A549 (cell line): Measurements from ENCODE around the gene CCDC188. TPM values are rescaled to one million over a fixed set of nuclear protein-coding genes. Genes with fewer than 3 reads are reported as not detected.

Experiments
- ATAC-seq, 2 experiments: fragments of 200-7000 bp in 1 of 2; fragments of >200 bp in 1 of 2; cut with Nextera tagmentation in 1 of 2; cut with Tn5 transposase in 1 of 2; 3 replicates each; pipeline versions ENCODE4 v1.8.0 to v1.9.1; 2018 to 2020; ENCODE audit warnings: mild to moderate bottlenecking in 1 of 2, moderate library complexity in 1 of 2
- CTCF ChIA-PET: fragments of 300-600 bp; sonication (Branson Sonifier 250); formaldehyde crosslinking; extraction: SDS; loops from one replicate; lab custom pipeline; 2021; ENCODE audit warnings: antibody characterized with exemption, inconsistent platforms; lab: Yijun Ruan, JAX
- POLR2A ChIA-PET: fragments of 350-600 bp; formaldehyde crosslinking; extraction: SDS; loops from one replicate; lab custom pipeline; 2021; ENCODE audit warnings: antibody characterized with exemption, inconsistent platforms; lab: Yijun Ruan, JAX
- DNase-seq, 2 experiments: peaks; one replicate each; pipeline versions ENCODE4 v3.0.0 to v3.0.0-alpha.2; 2011 to 2016; ENCODE audit warnings: low read depth in 1 of 2, low spot score in 1 of 2
- FAIRE-seq: peaks from 2 replicates; lab custom pipeline; 2011; peaks lifted over from hg19 to GRCh38; lab: Jason Lieb, UNC
- H3K27ac ChIP-seq, 2 experiments: fragments of >200 bp; sonication (Bioruptor Twin); formaldehyde crosslinking; 3 replicates each; pipeline ENCODE4 v1.5.1; 2016 to 2017
- H3K4me1 ChIP-seq: fragments of >200 bp; sonication (Bioruptor Twin); formaldehyde crosslinking; 3 replicates; pipeline ENCODE4 v1.6.1; 2016
- H3K4me2 ChIP-seq: fragments of >200 bp; sonication (Bioruptor Twin); formaldehyde crosslinking; 3 replicates; pipeline ENCODE4 v1.6.1; 2016
- H3K4me3 ChIP-seq: fragments of >200 bp; sonication (Bioruptor Twin); formaldehyde crosslinking; 3 replicates; pipeline ENCODE4 v1.5.1; 2016
- H3K9me3 ChIP-seq: fragments of >200 bp; sonication (Bioruptor Twin); formaldehyde crosslinking; 3 replicates; pipeline ENCODE4 v1.6.1; 2016
- CBX8 ChIP-seq: fragments of 200-600 bp; sonication (generic); IDR thresholded peaks from 2 replicates; pipeline ENCODE4 v1.6.1; 2016
- CEBPB ChIP-seq, 2 experiments: fragments of >200 bp in 1 of 2; sonication (Bioruptor Twin) in 1 of 2; formaldehyde crosslinking in 1 of 2; IDR thresholded peaks; 2 replicates each; pipeline ENCODE4 v1.6.1; 2012 to 2016
- CTCF ChIP-seq: fragments of >200 bp; sonication (Bioruptor Twin); formaldehyde crosslinking; IDR thresholded peaks from 3 replicates; pipeline ENCODE4 v1.5.1; 2016
- EHMT2 ChIP-seq: fragments of 200-600 bp; sonication (generic); IDR thresholded peaks from 2 replicates; pipeline ENCODE4 v1.6.1; 2016; ENCODE audit warnings: antibody characterized with exemption, low read depth, mild to moderate bottlenecking, moderate library complexity
- ELK1 ChIP-seq: fragments of 150-350 bp; IDR thresholded peaks from 2 replicates; pipeline ENCODE4 v1.6.1; 2014; ENCODE audit warnings: low read depth, mild to moderate bottlenecking, low read length
- FOSB ChIP-seq: fragments of 250-450 bp; sonication (Bioruptor Pico); IDR thresholded peaks from 2 replicates; pipeline ENCODE4 v1.5.0; 2020; ENCODE audit warnings: mild to moderate bottlenecking, moderate library complexity
- FOSL2 ChIP-seq, 2 experiments: fragments of 450-650 bp in 1 of 2; fragments of >200 bp in 1 of 2; sonication (Bioruptor Twin) in 1 of 2; formaldehyde crosslinking; IDR thresholded peaks; 2 replicates each; pipeline versions ENCODE4 v1.5.0 to v1.6.1; 2016 to 2020; ENCODE audit warnings: mild to moderate bottlenecking in 1 of 2, moderate library complexity in 1 of 2
- FOXS1 ChIP-seq: fragments of 250-450 bp; sonication (Bioruptor Pico); IDR thresholded peaks from 2 replicates; pipeline ENCODE4 v1.5.0; 2020; ENCODE audit warnings: mild to moderate bottlenecking, moderate library complexity
- GATA3 ChIP-seq: IDR thresholded peaks from 2 replicates; pipeline ENCODE4 v1.6.1; 2012; ENCODE audit warnings: borderline replicate concordance
- HEYL ChIP-seq: fragments of 250-450 bp; sonication (Bioruptor Pico); IDR thresholded peaks from 2 replicates; pipeline ENCODE4 v1.8.0; 2021; ENCODE audit warnings: mild to moderate bottlenecking, moderate library complexity
- HOXB13 ChIP-seq: fragments of 250-450 bp; sonication (Bioruptor Pico); IDR thresholded peaks from 2 replicates; pipeline ENCODE4 v1.5.0; 2020; ENCODE audit warnings: low read depth, mild to moderate bottlenecking, moderate library complexity
- HOXB5 ChIP-seq: fragments of 250-450 bp; sonication (Bioruptor Pico); IDR thresholded peaks from 2 replicates; pipeline ENCODE4 v1.5.0; 2020; ENCODE audit warnings: mild to moderate bottlenecking, moderate library complexity
- JUN ChIP-seq, 2 experiments: fragments of >200 bp; sonication (Bioruptor Twin); formaldehyde crosslinking; IDR thresholded peaks; 2 replicates in 1 of 2; 3 replicates in 1 of 2; pipeline ENCODE4 v1.6.1; 2016 to 2017
- MYC ChIP-seq: IDR thresholded peaks from 2 replicates; pipeline ENCODE4 v1.6.1; 2012; ENCODE audit warnings: mild to moderate bottlenecking, inconsistent platforms, low read length, improper control_type of control experiment, borderline replicate concordance
- NFE2L2 ChIP-seq: fragments of 150-350 bp; conservative IDR thresholded peaks from 2 replicates; pipeline ENCODE4 v1.6.1; 2014; ENCODE audit warnings: low read length
- NPAS2 ChIP-seq: fragments of 250-450 bp; sonication (Bioruptor Pico); IDR thresholded peaks from 2 replicates; pipeline ENCODE4 v1.8.0; 2022; ENCODE audit warnings: mild to moderate bottlenecking, moderate library complexity, borderline replicate concordance
- POLR2A ChIP-seq: IDR thresholded peaks from 2 replicates; pipeline ENCODE4 v1.6.1; 2012; ENCODE audit warnings: mild to moderate bottlenecking, low read length
- RAD21 ChIP-seq, 2 experiments: fragments of >200 bp in 1 of 2; sonication (Bioruptor Twin) in 1 of 2; formaldehyde crosslinking in 1 of 2; IDR thresholded peaks in 1 of 2; conservative IDR thresholded peaks in 1 of 2; 2 replicates in 1 of 2; 3 replicates in 1 of 2; pipeline ENCODE4 v1.6.1; 2012 to 2018; ENCODE audit warnings: inconsistent platforms in 1 of 2
- RARB ChIP-seq: fragments of 250-450 bp; sonication (Bioruptor Pico); IDR thresholded peaks from 2 replicates; pipeline ENCODE4 v1.8.0; 2021; ENCODE audit warnings: mild to moderate bottlenecking, moderate library complexity
- RNF2 ChIP-seq: fragments of 200-600 bp; sonication (generic); IDR thresholded peaks from 2 replicates; pipeline ENCODE4 v1.6.1; 2016; ENCODE audit warnings: low read depth, mild to moderate bottlenecking, antibody characterized with exemption, moderate library complexity, borderline replicate concordance
- TFCP2L1 ChIP-seq: fragments of 250-450 bp; sonication (Bioruptor Pico); IDR thresholded peaks from 2 replicates; pipeline ENCODE4 v1.5.0; 2021; ENCODE audit warnings: mild to moderate bottlenecking
- TP53 ChIP-seq: fragments of 250-450 bp; sonication (Bioruptor Pico); IDR thresholded peaks from 2 replicates; pipeline ENCODE4 v1.5.0; 2021; ENCODE audit warnings: mild to moderate bottlenecking, moderate library complexity
- USF2 ChIP-seq: fragments of 450-650 bp; IDR thresholded peaks from 2 replicates; pipeline ENCODE4 v1.6.1; 2014; ENCODE audit warnings: antibody characterized with exemption
- ZC3H11A ChIP-seq: fragments of 450-650 bp; IDR thresholded peaks from 2 replicates; pipeline ENCODE4 v1.6.1; 2014; ENCODE audit warnings: antibody characterized with exemption, mild to moderate bottlenecking
- ZFP36 ChIP-seq: fragments of 450-650 bp; IDR thresholded peaks from 2 replicates; pipeline ENCODE4 v1.6.1; 2014; ENCODE audit warnings: borderline replicate concordance; ENCODE audit not compliant: partially characterized antibody
- WGBS: methylation state at CpG from one replicate; pipeline ENCODE4 v1.1.6; 2017; ENCODE audit errors: missing lambda C conversion rate; 5-methylcytosine and 5-hydroxymethylcytosine counted together
- polyA plus RNA-seq, 4 experiments: library from polyadenylated mRNA; depleted of rRNA in 3 of 4; stranded (reverse); fragments of >200 nt; fragmentation: RNase III in 1 of 4; extraction: RNeasy Plus Mini Kit Qiagen cat#74134 plus additional on column Dnase treatment in 1 of 4; gene quantifications; 2 replicates in 3 of 4; 3 replicates in 1 of 4; pipeline ENCODE4 v1.2.3, GENCODE V29; 2011 to 2017
- TF ChIP-seq, protein P1 (sequence below): IDR thresholded peaks from 2 replicates; pipeline ENCODE4 v1.6.1; 2012
- TF ChIP-seq, protein P2 (sequence below): fragments of 250-450 bp; sonication (Bioruptor Pico); IDR thresholded peaks from 2 replicates; pipeline ENCODE4 v1.5.0; 2021; ENCODE audit warnings: mild to moderate bottlenecking, moderate library complexity, borderline replicate concordance
- TF ChIP-seq, protein P3 (sequence below): fragments of >200 bp; sonication (Bioruptor Twin); formaldehyde crosslinking; IDR thresholded peaks from 2 replicates; pipeline ENCODE4 v1.6.1; 2016

The CCDC188 gene
- polyA plus RNA-seq, 2 of the 4 experiments (the other 2 are of a cell fraction), result not detected

DNA sequence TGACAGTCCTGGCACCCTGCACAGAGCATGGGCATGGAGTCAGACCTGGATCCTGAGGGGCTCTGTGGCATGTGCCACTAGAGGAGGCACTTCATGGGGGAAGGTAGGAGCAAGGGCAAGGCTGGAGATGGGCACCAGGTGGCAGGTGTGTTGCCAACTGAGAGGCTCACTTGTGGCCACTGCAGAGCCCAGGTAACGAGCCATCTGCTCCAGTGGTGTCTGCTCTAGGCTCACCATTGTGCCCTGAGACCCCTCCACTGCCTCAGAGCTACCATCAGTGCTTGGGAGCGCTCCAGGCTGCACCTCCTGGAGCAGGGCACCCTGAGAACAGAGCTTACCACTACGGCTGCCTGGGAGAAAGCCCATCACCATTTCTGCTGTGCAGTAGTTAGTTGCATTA, 20.5 kb downstream of the CCDC188 start:
- FAIRE-seq (no peak), DNase-seq (no peak), ATAC-seq (peak; percentile 21 to 28; a peak in 4 of 6 replicates)
- POLR2A ChIA-PET, result no interaction called here
- H3K9me3 ChIP-seq, result no peaks in the 10 kb centered on the region
- peaks cover 7% of the 10 kb centered on the region; the same call in 1 of the 3 replicates for H3K4me1 ChIP-seq
- no peak overlapping the region; the same call in 2 of the 3 replicates for H3K4me2 ChIP-seq
- WGBS, result no CpG with 5 or more reads among the region's 3 CpGs
- H3K4me3 ChIP-seq, result no peak overlapping the region
- no peak for TF ChIP-seq HEYL
- no peak for TF ChIP-seq TFCP2L1
- no peak for TF ChIP-seq CBX8
- no peak for TF ChIP-seq FOSL2 (IDR thresholded peaks at IDR 0.05)
- TF ChIP-seq FOSL2 (CRISPR knock-in tag; IDR thresholded peaks at IDR 0.05), result no peak
- no peak for TF ChIP-seq RNF2
- TF ChIP-seq CTCF, result no peak
- TF ChIP-seq FOSB (CRISPR knock-in tag), result no peak
- TF ChIP-seq USF2, result no peak
- no peak for TF ChIP-seq FOXS1
- TF ChIP-seq ZFP36, result no peak
- no peak for TF ChIP-seq RAD21 (conservative IDR thresholded peaks at IDR 0.05 in 1 of 2, IDR thresholded peaks at IDR 0.05 in 1 of 2)
- no peak for TF ChIP-seq HOXB13 (CRISPR knock-in tag)
- no peak for TF ChIP-seq NPAS2 (CRISPR knock-in tag)
- no peak for TF ChIP-seq GATA3
- TF ChIP-seq RARB (CRISPR knock-in tag), result no peak
- no peak for TF ChIP-seq JUN (IDR thresholded peaks at IDR 0.05)
- no peak for TF ChIP-seq POLR2A
- no peak for TF ChIP-seq HOXB5 (CRISPR knock-in tag)
- TF ChIP-seq, all 56 proteins: peak for 0
- CTCF ChIA-PET, result interaction anchor here (1.1 to 1.3 kb wide), 2 partner anchors 10 to 15 kb away, joined by 3 to 5 read pairs; partner anchors contain the start of gene RANBP1
- H3K27ac ChIP-seq, result peak overlapping the region in 1 of 2 experiments; percentile 100; a peak in 1 of 6 replicates

DNA sequence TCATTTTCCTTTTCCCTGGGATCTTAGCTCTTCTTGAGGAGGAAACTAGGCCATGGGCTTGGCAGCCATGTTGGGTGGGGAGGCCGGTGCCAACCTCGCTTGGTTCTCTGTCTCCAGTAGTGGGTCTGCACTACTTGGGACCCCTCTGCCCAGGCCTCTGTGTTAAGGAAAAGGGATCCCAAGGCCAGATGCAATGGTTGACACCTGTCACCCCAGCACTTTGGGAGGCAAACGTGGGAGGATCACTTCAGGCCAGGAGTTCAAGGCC, 21.2 kb downstream of the CCDC188 start:
- TF ChIP-seq MYC (no peak), TFCP2L1 (no peak), ELK1 (no peak), ZC3H11A (no peak), HOXB13 (CRISPR knock-in tag) (no peak), CEBPB (IDR thresholded peaks at IDR 0.05) (no peak), TP53 (CRISPR knock-in tag) (no peak), EHMT2 (no peak), FOXS1 (no peak), NFE2L2 (no peak)
- TF ChIP-seq, protein P1, sequence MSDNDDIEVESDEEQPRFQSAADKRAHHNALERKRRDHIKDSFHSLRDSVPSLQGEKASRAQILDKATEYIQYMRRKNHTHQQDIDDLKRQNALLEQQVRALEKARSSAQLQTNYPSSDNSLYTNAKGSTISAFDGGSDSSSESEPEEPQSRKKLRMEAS, result no peak
- TF ChIP-seq, protein P2, sequence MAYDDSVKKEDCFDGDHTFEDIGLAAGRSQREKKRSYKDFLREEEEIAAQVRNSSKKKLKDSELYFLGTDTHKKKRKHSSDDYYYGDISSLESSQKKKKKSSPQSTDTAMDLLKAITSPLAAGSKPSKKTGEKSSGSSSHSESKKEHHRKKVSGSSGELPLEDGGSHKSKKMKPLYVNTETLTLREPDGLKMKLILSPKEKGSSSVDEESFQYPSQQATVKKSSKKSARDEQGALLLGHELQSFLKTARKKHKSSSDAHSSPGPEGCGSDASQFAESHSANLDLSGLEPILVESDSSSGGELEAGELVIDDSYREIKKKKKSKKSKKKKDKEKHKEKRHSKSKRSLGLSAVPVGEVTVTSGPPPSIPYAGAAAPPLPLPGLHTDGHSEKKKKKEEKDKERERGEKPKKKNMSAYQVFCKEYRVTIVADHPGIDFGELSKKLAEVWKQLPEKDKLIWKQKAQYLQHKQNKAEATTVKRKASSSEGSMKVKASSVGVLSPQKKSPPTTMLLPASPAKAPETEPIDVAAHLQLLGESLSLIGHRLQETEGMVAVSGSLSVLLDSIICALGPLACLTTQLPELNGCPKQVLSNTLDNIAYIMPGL (CRISPR knock-in tag), result no peak
- TF ChIP-seq, protein P3, sequence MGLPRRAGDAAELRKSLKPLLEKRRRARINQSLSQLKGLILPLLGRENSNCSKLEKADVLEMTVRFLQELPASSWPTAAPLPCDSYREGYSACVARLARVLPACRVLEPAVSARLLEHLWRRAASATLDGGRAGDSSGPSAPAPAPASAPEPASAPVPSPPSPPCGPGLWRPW, result no peak
- ATAC-seq (no peak), DNase-seq (no peak), FAIRE-seq (no peak)
- Histone ChIP-seq H3K4me2 (no peak overlapping the region), H3K27ac (no peak overlapping the region), H3K4me1 (peaks cover 7% of the 10 kb centered on the region; the same call in 1 of the 3 replicates), H3K9me3 (no peaks in the 10 kb centered on the region), H3K4me3 (no peak overlapping the region)
- ChIA-PET CTCF (interaction anchor here (0.7 to 1.3 kb wide), 4 partner anchors 8 to 22 kb away, joined by 3 to 5 read pairs (median 4); partner anchors contain the start of gene RANBP1), POLR2A (no interaction called here)
- 81% methylated on average over 3 of the region's 3 CpGs for WGBS
